Measurements from ENCODE around the gene CDV3.
"Not testable (repeated sequence)": the region's sequence is repeated elsewhere in the genome, so short reads cannot be mapped to it uniquely, and the experiment has no call there.

Gene CDV3

DNA sequence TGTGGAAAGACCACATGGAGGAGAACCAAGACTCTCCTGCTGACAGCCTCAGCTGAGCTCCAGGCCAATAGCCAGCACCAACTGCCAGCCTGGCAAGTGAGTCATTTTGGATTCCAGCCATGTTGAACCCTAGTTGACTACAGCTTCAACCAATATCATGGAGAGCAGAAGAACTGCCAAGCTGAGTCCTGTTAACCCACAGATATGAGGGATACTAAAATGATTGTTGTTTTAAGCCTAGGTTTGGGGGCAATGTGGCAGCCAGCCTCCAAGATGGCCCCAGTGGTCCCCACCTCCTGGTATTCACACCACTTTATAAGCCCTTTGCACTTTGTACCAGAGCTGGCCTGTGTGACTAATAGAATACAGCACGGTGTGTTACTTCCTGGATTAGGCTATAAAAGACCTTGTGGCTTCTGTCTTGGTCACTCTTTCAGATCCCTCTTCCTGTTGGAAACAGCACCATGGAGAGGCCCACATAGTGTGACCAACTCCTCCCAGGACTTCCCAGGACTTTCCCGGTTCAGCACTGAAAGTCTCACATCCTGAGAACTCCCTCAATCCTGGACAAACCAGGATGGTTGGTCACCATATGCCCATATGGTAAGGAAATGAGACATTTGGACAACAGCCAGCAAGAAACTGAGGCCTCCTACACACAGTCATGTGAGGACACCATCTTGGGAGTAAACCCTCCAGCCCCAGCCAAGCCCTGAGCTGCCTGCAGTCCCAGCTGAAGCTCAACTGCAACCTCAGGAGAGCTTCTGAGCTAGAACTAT, 32.4 kb upstream of the CDV3 start:
- ATAC-seq (ENCODE audit: low read depth): peak; percentile 43; the same call in 2 of the 3 replicates
- Histone ChIP-seq H3K9me3 (ENCODE audit: severe bottlenecking) (no peaks in the 10 kb centered on the region), H3K27ac (ENCODE audit: poor library complexity, severe bottlenecking) (peak overlapping the region; percentile 34), H3K4me1 (ENCODE audit: insufficient read depth, poor library complexity, severe bottlenecking) (peaks cover 13% of the 10 kb centered on the region), H3K4me3 (ENCODE audit: severe bottlenecking) (no peak overlapping the region), H3K27me3 (ENCODE audit: insufficient read depth, poor library complexity, severe bottlenecking) (no peaks in the 10 kb centered on the region), H3K36me3 (ENCODE audit: low read depth) (no peaks in the 10 kb centered on the region)
- DNase-seq (ENCODE audit: low spot score): no peak
- TF ChIP-seq, protein P1, sequence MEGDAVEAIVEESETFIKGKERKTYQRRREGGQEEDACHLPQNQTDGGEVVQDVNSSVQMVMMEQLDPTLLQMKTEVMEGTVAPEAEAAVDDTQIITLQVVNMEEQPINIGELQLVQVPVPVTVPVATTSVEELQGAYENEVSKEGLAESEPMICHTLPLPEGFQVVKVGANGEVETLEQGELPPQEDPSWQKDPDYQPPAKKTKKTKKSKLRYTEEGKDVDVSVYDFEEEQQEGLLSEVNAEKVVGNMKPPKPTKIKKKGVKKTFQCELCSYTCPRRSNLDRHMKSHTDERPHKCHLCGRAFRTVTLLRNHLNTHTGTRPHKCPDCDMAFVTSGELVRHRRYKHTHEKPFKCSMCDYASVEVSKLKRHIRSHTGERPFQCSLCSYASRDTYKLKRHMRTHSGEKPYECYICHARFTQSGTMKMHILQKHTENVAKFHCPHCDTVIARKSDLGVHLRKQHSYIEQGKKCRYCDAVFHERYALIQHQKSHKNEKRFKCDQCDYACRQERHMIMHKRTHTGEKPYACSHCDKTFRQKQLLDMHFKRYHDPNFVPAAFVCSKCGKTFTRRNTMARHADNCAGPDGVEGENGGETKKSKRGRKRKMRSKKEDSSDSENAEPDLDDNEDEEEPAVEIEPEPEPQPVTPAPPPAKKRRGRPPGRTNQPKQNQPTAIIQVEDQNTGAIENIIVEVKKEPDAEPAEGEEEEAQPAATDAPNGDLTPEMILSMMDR (IDR thresholded peaks at IDR 0.05; ENCODE audit: poor library complexity, severe bottlenecking): no peak

DNA sequence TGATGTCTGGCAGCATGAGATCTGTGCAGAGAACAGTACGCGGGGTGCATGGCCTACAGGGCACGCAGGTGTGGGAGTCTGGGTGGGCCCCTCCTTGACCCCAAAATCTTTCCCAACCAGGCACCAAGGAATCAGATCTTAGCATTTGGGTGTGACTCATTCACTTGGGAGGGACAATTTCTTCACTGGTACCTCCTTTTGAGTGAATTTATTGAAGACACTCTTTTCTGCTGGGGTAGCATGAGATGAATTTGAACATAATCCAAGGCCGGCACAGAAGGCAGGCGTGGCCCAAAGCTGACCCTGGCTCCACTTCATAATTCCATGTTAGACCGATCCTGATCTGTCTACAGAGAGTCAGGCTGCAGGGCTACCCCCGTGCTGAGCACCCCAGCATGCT, 30.6 kb upstream of the CDV3 start:
- Histone ChIP-seq H3K4me3 (ENCODE audit: severe bottlenecking) (no peak overlapping the region), H3K27ac (ENCODE audit: poor library complexity, severe bottlenecking) (no peak overlapping the region), H3K9me3 (ENCODE audit: severe bottlenecking) (no peaks in the 10 kb centered on the region), H3K27me3 (ENCODE audit: insufficient read depth, poor library complexity, severe bottlenecking) (no peaks in the 10 kb centered on the region), H3K4me1 (ENCODE audit: insufficient read depth, poor library complexity, severe bottlenecking) (peaks cover 17% of the 10 kb centered on the region), H3K36me3 (ENCODE audit: low read depth) (no peaks in the 10 kb centered on the region)
- DNase-seq (ENCODE audit: low spot score): no peak
- ATAC-seq (ENCODE audit: low read depth): no peak
- TF ChIP-seq, protein P1 (IDR thresholded peaks at IDR 0.05; ENCODE audit: poor library complexity, severe bottlenecking): no peak

DNA sequence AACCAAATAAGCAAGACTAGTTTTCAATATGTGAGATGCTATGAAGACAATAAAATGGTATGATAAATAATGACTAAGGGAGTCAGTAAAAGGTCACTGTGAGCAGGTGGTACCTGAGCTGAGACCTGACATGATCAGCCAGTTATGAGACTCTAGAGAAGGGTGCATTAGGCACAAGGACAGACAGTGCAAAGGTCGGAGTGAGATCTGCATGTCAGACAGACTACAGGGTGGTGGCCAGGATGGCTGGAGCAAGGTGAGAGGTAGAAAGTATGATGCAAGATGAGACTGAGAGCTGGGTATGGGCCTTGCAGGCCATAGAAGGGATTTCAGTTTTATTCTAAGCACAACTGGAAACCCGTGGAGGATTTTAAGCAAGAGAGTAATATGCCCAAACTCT, 28.5 kb upstream of the CDV3 start:
- peaks cover 18% of the 10 kb centered on the region for H3K4me1 ChIP-seq (ENCODE audit: insufficient read depth, poor library complexity, severe bottlenecking)
- H3K9me3 ChIP-seq (ENCODE audit: severe bottlenecking); H3K36me3 ChIP-seq (ENCODE audit: low read depth); DNase-seq (ENCODE audit: low spot score); H3K4me3 ChIP-seq (ENCODE audit: severe bottlenecking); H3K27me3 ChIP-seq (ENCODE audit: insufficient read depth, poor library complexity, severe bottlenecking); ATAC-seq (ENCODE audit: low read depth); H3K27ac ChIP-seq (ENCODE audit: poor library complexity, severe bottlenecking): not testable (repeated sequence)

DNA sequence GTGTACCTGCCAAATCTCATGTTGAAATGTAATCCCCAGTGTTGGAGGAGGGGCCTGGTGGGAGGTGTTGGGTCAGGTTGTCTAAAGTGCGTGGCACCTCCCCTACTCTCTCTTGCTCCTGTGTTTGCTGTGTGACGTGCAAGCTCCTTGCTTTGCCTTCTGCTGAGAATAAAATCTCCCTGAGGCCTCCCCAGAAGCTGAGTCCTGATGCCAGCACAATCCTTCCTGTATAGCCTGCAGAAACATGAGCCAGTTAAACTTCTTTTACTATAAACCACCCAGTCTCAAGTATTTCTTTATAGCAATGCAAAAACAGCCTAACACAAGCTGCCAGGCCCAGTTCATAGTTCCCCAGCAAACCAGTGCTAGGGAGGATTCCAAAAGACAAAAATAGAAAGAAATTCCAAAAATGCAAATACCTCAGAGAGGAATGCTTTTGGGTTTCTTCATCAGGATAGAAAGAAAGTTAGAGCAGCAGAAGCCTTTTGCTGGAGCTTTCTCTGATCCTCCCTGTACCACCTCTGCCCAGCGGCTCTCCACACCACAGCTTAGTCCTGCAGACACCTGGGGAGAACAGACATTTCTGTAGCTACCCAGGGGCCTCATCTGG, 25.9 kb upstream of the CDV3 start:
- Histone ChIP-seq H3K27me3 (ENCODE audit: insufficient read depth, poor library complexity, severe bottlenecking) (no peaks in the 10 kb centered on the region), H3K9me3 (ENCODE audit: severe bottlenecking) (no peaks in the 10 kb centered on the region), H3K36me3 (ENCODE audit: low read depth) (no peaks in the 10 kb centered on the region), H3K4me1 (ENCODE audit: insufficient read depth, poor library complexity, severe bottlenecking) (peaks cover 10% of the 10 kb centered on the region), H3K4me3 (ENCODE audit: severe bottlenecking) (no peak overlapping the region), H3K27ac (ENCODE audit: poor library complexity, severe bottlenecking) (peak overlapping the region; percentile 35)
- ATAC-seq (ENCODE audit: low read depth) (peak; percentile 70), DNase-seq (ENCODE audit: low spot score) (no peak)
- TF ChIP-seq, protein P1 (IDR thresholded peaks at IDR 0.05; ENCODE audit: poor library complexity, severe bottlenecking): no peak

DNA sequence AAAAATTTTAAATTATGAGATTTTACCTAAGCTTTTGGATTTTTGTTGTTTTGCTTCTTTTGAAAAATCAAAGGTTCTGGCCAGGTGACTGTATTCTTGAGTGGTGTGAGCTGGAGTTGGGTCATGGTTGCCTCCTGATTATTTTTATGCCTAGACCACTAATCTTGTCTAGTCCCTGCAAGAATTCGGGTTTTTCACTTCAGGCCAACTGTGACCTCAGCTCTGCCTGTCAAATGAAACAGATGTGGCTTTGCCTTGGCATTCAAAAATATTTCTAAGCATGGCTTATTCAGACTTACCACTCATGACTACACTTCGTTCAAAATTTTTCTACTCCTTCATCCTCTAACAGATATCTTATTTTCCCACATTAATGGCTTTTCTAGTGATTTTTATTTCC, 25.4 kb upstream of the CDV3 start:
- H3K4me3 ChIP-seq (ENCODE audit: severe bottlenecking): no peak overlapping the region
- ATAC-seq (ENCODE audit: low read depth): no peak
- H3K36me3 ChIP-seq (ENCODE audit: low read depth): no peaks in the 10 kb centered on the region
- H3K27me3 ChIP-seq (ENCODE audit: insufficient read depth, poor library complexity, severe bottlenecking): no peaks in the 10 kb centered on the region
- H3K9me3 ChIP-seq (ENCODE audit: severe bottlenecking): no peaks in the 10 kb centered on the region
- H3K27ac ChIP-seq (ENCODE audit: poor library complexity, severe bottlenecking): peak overlapping the region; percentile 35
- H3K4me1 ChIP-seq (ENCODE audit: insufficient read depth, poor library complexity, severe bottlenecking): peaks cover 10% of the 10 kb centered on the region
- TF ChIP-seq, protein P1 (IDR thresholded peaks at IDR 0.05; ENCODE audit: poor library complexity, severe bottlenecking): no peak
- DNase-seq (ENCODE audit: low spot score): no peak

All from RWPE2 (cell line).